ENCODE measurements around the gene OR1K1.
"Not testable (repeated sequence)": the region's sequence is repeated elsewhere in the genome, so short reads cannot be mapped to it uniquely, and the experiment has no call there.

DNA sequence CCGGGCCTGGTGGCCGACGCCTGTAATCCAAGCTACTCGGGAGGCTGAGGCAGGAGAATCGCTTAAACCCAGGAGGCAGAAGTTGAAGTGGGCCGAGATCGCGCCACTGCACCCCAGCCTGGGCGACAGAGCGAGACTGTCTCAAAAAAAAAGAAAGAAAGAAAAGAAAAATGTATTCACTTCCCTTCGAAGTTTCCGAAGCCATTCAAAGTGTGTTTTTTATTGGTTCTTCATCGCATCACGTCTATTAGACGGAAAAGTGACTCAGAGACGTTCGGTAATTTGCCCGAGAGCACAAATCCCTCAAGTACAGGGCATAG is 29.0 kb downstream of the OR1K1 start:
- TF ChIP-seq POLR2A (IDR thresholded peaks at IDR 0.05) = not testable (repeated sequence)
- TF ChIP-seq, protein P1, sequence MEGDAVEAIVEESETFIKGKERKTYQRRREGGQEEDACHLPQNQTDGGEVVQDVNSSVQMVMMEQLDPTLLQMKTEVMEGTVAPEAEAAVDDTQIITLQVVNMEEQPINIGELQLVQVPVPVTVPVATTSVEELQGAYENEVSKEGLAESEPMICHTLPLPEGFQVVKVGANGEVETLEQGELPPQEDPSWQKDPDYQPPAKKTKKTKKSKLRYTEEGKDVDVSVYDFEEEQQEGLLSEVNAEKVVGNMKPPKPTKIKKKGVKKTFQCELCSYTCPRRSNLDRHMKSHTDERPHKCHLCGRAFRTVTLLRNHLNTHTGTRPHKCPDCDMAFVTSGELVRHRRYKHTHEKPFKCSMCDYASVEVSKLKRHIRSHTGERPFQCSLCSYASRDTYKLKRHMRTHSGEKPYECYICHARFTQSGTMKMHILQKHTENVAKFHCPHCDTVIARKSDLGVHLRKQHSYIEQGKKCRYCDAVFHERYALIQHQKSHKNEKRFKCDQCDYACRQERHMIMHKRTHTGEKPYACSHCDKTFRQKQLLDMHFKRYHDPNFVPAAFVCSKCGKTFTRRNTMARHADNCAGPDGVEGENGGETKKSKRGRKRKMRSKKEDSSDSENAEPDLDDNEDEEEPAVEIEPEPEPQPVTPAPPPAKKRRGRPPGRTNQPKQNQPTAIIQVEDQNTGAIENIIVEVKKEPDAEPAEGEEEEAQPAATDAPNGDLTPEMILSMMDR (IDR thresholded peaks at IDR 0.05) = not testable (repeated sequence)

All from heart left ventricle (tissue), 13 donors.